Progenitor cell of endocrine pancreas (in vitro differentiated cells): ENCODE measurements around the gene KMT2D. TPM values are rescaled to one million over a fixed set of nuclear protein-coding genes. Genes with fewer than 3 reads are reported as not detected.

Experiments
- DNase-seq: peaks from one replicate; pipeline ENCODE4 v3.0.0; 2021; ENCODE audit warnings: low spot score; ENCODE audit not compliant: unreplicated experiment
- H3K27ac Mint-ChIP-seq: 2 replicates; pipeline ENCODE4 v1.8.0; 2021; ENCODE audit warnings: mild to moderate bottlenecking, moderate library complexity, mixed read lengths
- H3K27me3 Mint-ChIP-seq: 2 replicates; pipeline ENCODE4 v1.8.0; 2021; ENCODE audit warnings: mixed read lengths
- H3K36me3 Mint-ChIP-seq: 2 replicates; pipeline ENCODE4 v1.8.0; 2022; ENCODE audit warnings: mixed read lengths; ENCODE audit not compliant: insufficient read depth
- H3K4me1 Mint-ChIP-seq: 2 replicates; pipeline ENCODE4 v1.8.0; 2021; ENCODE audit warnings: low read depth, mixed read lengths
- H3K4me3 Mint-ChIP-seq: 2 replicates; pipeline ENCODE4 v1.8.0; 2021; ENCODE audit warnings: low read depth, mild to moderate bottlenecking, moderate library complexity, mixed read lengths
- H3K9me3 Mint-ChIP-seq: 2 replicates; pipeline ENCODE4 v1.8.0; 2021; ENCODE audit warnings: low read depth, mixed read lengths
- CTCF ChIP-seq: fragments of 200-600 bp; sonication (generic); IDR thresholded peaks from one replicate; pipeline ENCODE4 v1.5.0; 2021; ENCODE audit warnings: antibody characterized with exemption, mild to moderate bottlenecking; ENCODE audit not compliant: unreplicated experiment
- long read RNA-seq: library from polyadenylated mRNA; unstranded; transcript quantifications from one replicate; pipeline ENCODE4 v2.0.0, GENCODE V29; 2020
- total RNA-seq: library from RNA; stranded (reverse); gene quantifications from 2 replicates; pipeline ENCODE4 v1.2.1, GENCODE V29; 2021

The KMT2D gene
- total RNA-seq = 130 and 132 TPM in 2 replicates
- long read RNA-seq, partial matches to known transcripts = 5 of 7 reads
- long read RNA-seq, other reads (novel, unspliced or antisense) = 2 of 7 reads

- peak; percentile 39 for TF ChIP-seq CTCF
- Mint-ChIP-seq H3K36me3 (no peaks in the 10 kb centered on the region), H3K4me1 (peaks cover 41% of the 10 kb centered on the region), H3K27me3 (no peaks in the 10 kb centered on the region), H3K4me3 (peak within 1 kb of the TSS; percentile 96), H3K9me3 (no peaks in the 10 kb centered on the region), H3K27ac (peak within 1 kb of the TSS; percentile 100)
- DNase-seq = peak; percentile 85
Measured at GRCh38 chr12:49060237-49061156, at the start of gene KMT2D. Gene KMT2D, minus strand, starts transcription at chr12:49060794. Its CDS starts 5,470 bp downstream, at chr12:49055324.

- H3K27me3 Mint-ChIP-seq = no peaks in the 10 kb centered on the region
- DNase-seq = no peak
- peaks cover 2% of the 10 kb centered on the region for H3K36me3 Mint-ChIP-seq
- H3K4me3 Mint-ChIP-seq = peak overlapping the region; percentile 98
- H3K27ac Mint-ChIP-seq = peak overlapping the region; percentile 99
- peaks cover 19% of the 10 kb centered on the region for H3K4me1 Mint-ChIP-seq
- H3K9me3 Mint-ChIP-seq = no peaks in the 10 kb centered on the region
- TF ChIP-seq CTCF = no peak
Measured at GRCh38 chr12:49109641-49110463, 49.3 kb upstream of the KMT2D start.

GRCh38 chr12:49108958-49109404 is 48.4 kb upstream of the KMT2D start:
- no peak for TF ChIP-seq CTCF
- H3K4me1 Mint-ChIP-seq = peaks cover 19% of the 10 kb centered on the region
- peaks cover 4% of the 10 kb centered on the region for H3K36me3 Mint-ChIP-seq
- H3K27me3 Mint-ChIP-seq = no peaks in the 10 kb centered on the region
- H3K4me3 Mint-ChIP-seq = peak overlapping the region; percentile 98
- H3K9me3 Mint-ChIP-seq = no peaks in the 10 kb centered on the region
- DNase-seq = no peak
- H3K27ac Mint-ChIP-seq = peak overlapping the region; percentile 96

- H3K4me3 Mint-ChIP-seq = no peak overlapping the region
- peaks cover 15% of the 10 kb centered on the region for H3K4me1 Mint-ChIP-seq
- H3K36me3 Mint-ChIP-seq = peaks cover 8% of the 10 kb centered on the region
- no peaks in the 10 kb centered on the region for H3K9me3 Mint-ChIP-seq
- TF ChIP-seq CTCF = no peak
- no peak for DNase-seq
- no peaks in the 10 kb centered on the region for H3K27me3 Mint-ChIP-seq
- no peak overlapping the region for H3K27ac Mint-ChIP-seq
Measured at GRCh38 chr12:49105504-49106084, 45.0 kb upstream of the KMT2D start.

- Mint-ChIP-seq H3K27ac (no peak overlapping the region), H3K4me3 (no peak overlapping the region), H3K9me3 (no peaks in the 10 kb centered on the region), H3K27me3 (no peaks in the 10 kb centered on the region), H3K36me3 (peaks cover 10% of the 10 kb centered on the region), H3K4me1 (peaks cover 14% of the 10 kb centered on the region)
- DNase-seq = no peak
- TF ChIP-seq CTCF = no peak
Measured at GRCh38 chr12:49104822-49105221, 44.2 kb upstream of the KMT2D start.
